ENCODE measurements around the gene MAGI1. TPM values are rescaled to one million over a fixed set of nuclear protein-coding genes. Genes with fewer than 3 reads are reported as not detected.

MAGI1 gene
- total RNA-seq, 2 donors from 2014 or later, result 23.4 to 41.4 TPM

GRCh38 chr3:65925254-65925954, 113.3 kb downstream of the MAGI1 start:
- H3K27me3 ChIP-seq, result no peaks in the 10 kb centered on the region
- no peak for TF ChIP-seq CTCF (IDR thresholded peaks at IDR 0.05)
- H3K27ac ChIP-seq, result no peak overlapping the region
- no peaks in the 10 kb centered on the region for H3K4me1 ChIP-seq
- H3K36me3 ChIP-seq, result no peaks in the 10 kb centered on the region
- intact Hi-C loops (cut with DNase I), result no loop called here
- H3K9me3 ChIP-seq, result no peaks in the 10 kb centered on the region
- DNase-seq, result no peak
- no peak overlapping the region for H3K9ac ChIP-seq (ENCODE audit: low read depth in 2 of 2, low read length in 2 of 2)
- no peak overlapping the region for H3K4me3 ChIP-seq

- Histone ChIP-seq H3K27ac (no peak overlapping the region), H3K9ac (ENCODE audit: low read depth in 2 of 2, low read length in 2 of 2) (no peak overlapping the region), H3K9me3 (no peaks in the 10 kb centered on the region), H3K27me3 (no peaks in the 10 kb centered on the region), H3K36me3 (no peaks in the 10 kb centered on the region), H3K4me1 (no peaks in the 10 kb centered on the region), H3K4me3 (no peak overlapping the region)
- DNase-seq, result no peak
- intact Hi-C loops (cut with DNase I), result no loop called here
- TF ChIP-seq CTCF (IDR thresholded peaks at IDR 0.05), result no peak
These were observed 114.0 kb downstream of the MAGI1 start for GRCh38 chr3:65924762-65925161.

- TF ChIP-seq CTCF (IDR thresholded peaks at IDR 0.05), result no peak
- no peak overlapping the region for H3K9ac ChIP-seq (ENCODE audit: low read depth in 2 of 2, low read length in 2 of 2)
- no peak for DNase-seq
- no peaks in the 10 kb centered on the region for H3K4me1 ChIP-seq
- intact Hi-C loops (cut with DNase I), result no loop called here
- no peaks in the 10 kb centered on the region for H3K27me3 ChIP-seq
- H3K27ac ChIP-seq, result no peak overlapping the region
- no peaks in the 10 kb centered on the region for H3K36me3 ChIP-seq
- H3K9me3 ChIP-seq, result no peaks in the 10 kb centered on the region
- H3K4me3 ChIP-seq, result no peak overlapping the region
These were observed 116.3 kb downstream of the MAGI1 start for GRCh38 chr3:65922441-65922840.

- Histone ChIP-seq H3K4me1 (no peaks in the 10 kb centered on the region), H3K36me3 (no peaks in the 10 kb centered on the region), H3K9me3 (no peaks in the 10 kb centered on the region), H3K9ac (ENCODE audit: low read depth in 2 of 2, low read length in 2 of 2) (no peak overlapping the region), H3K4me3 (no peak overlapping the region), H3K27me3 (no peaks in the 10 kb centered on the region), H3K27ac (no peak overlapping the region)
- no peak for TF ChIP-seq CTCF (IDR thresholded peaks at IDR 0.05)
- no peak for DNase-seq
- intact Hi-C loops (cut with DNase I), result loop anchor here (10.0 kb wide), 2 partner anchors 135 to 215 kb away; no protein-coding TSS in a partner anchor
These were observed 118.9 kb downstream of the MAGI1 start for GRCh38 chr3:65919826-65920225.

- no peak overlapping the region for H3K4me3 ChIP-seq
- no peak for DNase-seq
- H3K9ac ChIP-seq (ENCODE audit: low read depth in 2 of 2, low read length in 2 of 2), result no peak overlapping the region
- intact Hi-C loops (cut with DNase I), result loop anchor here (10.0 kb wide), 2 partner anchors 131 to 219 kb away; no protein-coding TSS in a partner anchor
- no peak overlapping the region for H3K27ac ChIP-seq
- no peak for TF ChIP-seq CTCF (IDR thresholded peaks at IDR 0.05)
- H3K4me1 ChIP-seq, result no peaks in the 10 kb centered on the region
- H3K27me3 ChIP-seq, result no peaks in the 10 kb centered on the region
- H3K36me3 ChIP-seq, result no peaks in the 10 kb centered on the region
- H3K9me3 ChIP-seq, result no peaks in the 10 kb centered on the region
These were observed 123.2 kb downstream of the MAGI1 start for GRCh38 chr3:65915477-65915876.

All from colonic mucosa (tissue), 4 donors.